ENCODE results near the gene PHF8. TPM values are rescaled to one million over a fixed set of nuclear protein-coding genes. Genes with fewer than 3 reads are reported as not detected.

The PHF8 gene
- total RNA-seq, 1 donor from 2014 or later = 36.0 TPM

- no peaks in the 10 kb centered on the region for H3K27me3 Mint-ChIP-seq
These were observed 43.4 kb upstream of the PHF8 start for GRCh38 chrX:54087661-54088060.

GRCh38 chrX:54085666-54086065, 41.4 kb upstream of the PHF8 start:
- DNase-seq (ENCODE audit: extremely low spot score, unreplicated experiment) = no peak
- H3K36me3 Mint-ChIP-seq = peaks cover 8% of the 10 kb centered on the region
- no peak overlapping the region for H3K27ac Mint-ChIP-seq
- no peaks in the 10 kb centered on the region for H3K9me3 Mint-ChIP-seq
- no peak for TF ChIP-seq CTCF (conservative IDR thresholded peaks at IDR 0.05)
- H3K27me3 Mint-ChIP-seq = no peaks in the 10 kb centered on the region
- H3K4me1 Mint-ChIP-seq (ENCODE audit: unreplicated experiment) = no peaks in the 10 kb centered on the region
- H3K4me3 Mint-ChIP-seq = no peak overlapping the region

More at GRCh38 chrX:54087661-54088060, 43.4 kb upstream of the PHF8 start:
- H3K27ac Mint-ChIP-seq = no peak overlapping the region
- no peaks in the 10 kb centered on the region for H3K4me1 Mint-ChIP-seq (ENCODE audit: unreplicated experiment)
- H3K36me3 Mint-ChIP-seq = peaks cover 8% of the 10 kb centered on the region
- no peak for TF ChIP-seq CTCF (conservative IDR thresholded peaks at IDR 0.05)
- no peak overlapping the region for H3K4me3 Mint-ChIP-seq
- H3K9me3 Mint-ChIP-seq = no peaks in the 10 kb centered on the region
- DNase-seq (ENCODE audit: extremely low spot score, unreplicated experiment) = no peak

- Mint-ChIP-seq H3K27me3 (no peaks in the 10 kb centered on the region), H3K27ac (no peak overlapping the region), H3K4me1 (ENCODE audit: unreplicated experiment) (no peaks in the 10 kb centered on the region), H3K4me3 (no peak overlapping the region), H3K9me3 (no peaks in the 10 kb centered on the region), H3K36me3 (peaks cover 3% of the 10 kb centered on the region)
- no peak for DNase-seq (ENCODE audit: extremely low spot score, unreplicated experiment)
- TF ChIP-seq CTCF (conservative IDR thresholded peaks at IDR 0.05) = no peak
These were observed 32.6 kb upstream of the PHF8 start for GRCh38 chrX:54076903-54077302.

- Mint-ChIP-seq H3K27ac (no peak overlapping the region), H3K4me3 (no peak overlapping the region), H3K9me3 (no peaks in the 10 kb centered on the region), H3K4me1 (ENCODE audit: unreplicated experiment) (no peaks in the 10 kb centered on the region), H3K27me3 (no peaks in the 10 kb centered on the region), H3K36me3 (peaks cover 11% of the 10 kb centered on the region)
- no peak for DNase-seq (ENCODE audit: extremely low spot score, unreplicated experiment)
- TF ChIP-seq CTCF (conservative IDR thresholded peaks at IDR 0.05) = no peak
These were observed 30.6 kb upstream of the PHF8 start for GRCh38 chrX:54074826-54075225.

GRCh38 chrX:54067766-54068165, 23.5 kb upstream of the PHF8 start:
- H3K4me3 Mint-ChIP-seq = no peak overlapping the region
- no peak for DNase-seq (ENCODE audit: extremely low spot score, unreplicated experiment)
- no peaks in the 10 kb centered on the region for H3K4me1 Mint-ChIP-seq (ENCODE audit: unreplicated experiment)
- no peak for TF ChIP-seq CTCF (conservative IDR thresholded peaks at IDR 0.05)
- peaks cover 8% of the 10 kb centered on the region for H3K36me3 Mint-ChIP-seq
- no peaks in the 10 kb centered on the region for H3K27me3 Mint-ChIP-seq
- H3K9me3 Mint-ChIP-seq = no peaks in the 10 kb centered on the region
- H3K27ac Mint-ChIP-seq = no peak overlapping the region

- Mint-ChIP-seq H3K4me1 (ENCODE audit: unreplicated experiment) (no peaks in the 10 kb centered on the region), H3K27me3 (no peaks in the 10 kb centered on the region), H3K36me3 (peaks cover 8% of the 10 kb centered on the region), H3K27ac (no peak overlapping the region), H3K4me3 (no peak overlapping the region), H3K9me3 (no peaks in the 10 kb centered on the region)
- no peak for DNase-seq (ENCODE audit: extremely low spot score, unreplicated experiment)
- TF ChIP-seq CTCF (conservative IDR thresholded peaks at IDR 0.05) = no peak
These were observed 22.6 kb upstream of the PHF8 start for GRCh38 chrX:54066841-54067240.

Measured in type B pancreatic cell (in vitro differentiated cells).